Suppressor macrophage treated with lipopolysaccharide for 4 hours (primary cell): ENCODE data around the gene NFS1.

Source experiments
- DNase-seq: peaks from one replicate; pipeline ENCODE4 v3.0.0-alpha.2; 2020

NFS1 gene

DNA sequence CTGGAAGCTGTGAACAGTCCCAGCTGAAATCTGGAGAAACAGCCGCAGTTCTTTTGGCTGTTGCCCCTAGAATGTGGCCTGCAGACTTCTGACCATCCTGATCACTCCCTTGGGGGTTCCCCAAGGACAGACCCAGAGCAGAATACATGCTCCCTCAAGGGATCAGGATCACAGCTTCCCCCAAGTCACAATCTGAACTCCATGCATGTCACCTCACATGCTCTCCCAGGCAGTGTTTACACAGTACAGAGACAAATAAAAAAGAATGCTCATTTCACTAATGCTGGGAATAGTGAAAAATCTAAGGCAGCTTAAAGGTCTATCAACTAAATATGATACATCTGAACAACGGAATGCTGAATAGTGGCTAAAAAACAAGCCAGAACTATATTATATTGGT lies 63.1 kb downstream of the NFS1 start:
- DNase-seq: no peak

DNA sequence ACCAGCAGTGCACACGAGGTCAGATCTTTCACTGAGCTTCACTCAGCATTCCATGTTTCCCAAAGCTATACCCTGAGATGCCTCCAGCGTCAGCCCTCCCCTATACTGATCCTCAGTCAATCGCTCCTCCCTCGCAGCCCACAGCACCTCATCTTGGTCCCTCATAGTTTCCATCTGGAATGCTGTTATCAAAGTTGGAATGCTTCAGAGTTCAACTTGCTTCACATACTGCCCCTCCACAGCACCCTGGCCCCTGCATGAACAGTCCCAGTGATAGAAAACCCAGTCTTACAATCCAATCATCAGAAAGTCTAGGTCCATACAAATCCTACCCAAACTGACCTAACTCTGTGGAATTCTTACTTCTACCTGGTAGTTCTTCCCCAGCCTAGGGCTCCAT lies 63.5 kb downstream of the NFS1 start:
- DNase-seq: no peak

DNA sequence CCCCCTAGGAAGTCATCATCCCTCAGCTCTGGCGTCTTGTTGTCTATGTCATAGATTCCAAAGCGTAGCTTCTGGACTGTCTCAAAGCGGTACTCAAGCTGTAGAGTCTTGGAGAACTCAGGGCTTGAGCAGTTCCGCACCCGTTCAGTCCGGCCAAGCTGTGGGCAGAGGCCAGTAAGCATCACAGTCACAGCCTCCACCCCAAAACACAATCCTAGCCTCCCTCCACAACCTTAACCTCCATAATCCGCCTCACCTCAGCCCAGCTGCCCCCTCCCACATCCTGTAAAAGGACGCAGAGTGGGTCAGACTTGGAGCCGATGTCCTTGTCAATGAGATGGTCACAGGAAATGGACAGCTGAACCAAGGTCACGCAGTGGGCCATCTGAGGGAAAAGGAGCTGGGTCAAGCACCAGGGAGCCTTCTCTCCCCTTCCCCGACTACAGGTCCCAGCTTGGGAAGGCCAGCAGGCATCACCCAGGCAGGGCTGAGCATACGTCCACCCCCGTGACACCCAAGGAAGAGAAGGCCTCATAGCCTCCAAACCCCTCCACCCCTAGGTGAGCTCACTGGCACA lies 66.5 kb downstream of the NFS1 start:
- DNase-seq: no peak

DNA sequence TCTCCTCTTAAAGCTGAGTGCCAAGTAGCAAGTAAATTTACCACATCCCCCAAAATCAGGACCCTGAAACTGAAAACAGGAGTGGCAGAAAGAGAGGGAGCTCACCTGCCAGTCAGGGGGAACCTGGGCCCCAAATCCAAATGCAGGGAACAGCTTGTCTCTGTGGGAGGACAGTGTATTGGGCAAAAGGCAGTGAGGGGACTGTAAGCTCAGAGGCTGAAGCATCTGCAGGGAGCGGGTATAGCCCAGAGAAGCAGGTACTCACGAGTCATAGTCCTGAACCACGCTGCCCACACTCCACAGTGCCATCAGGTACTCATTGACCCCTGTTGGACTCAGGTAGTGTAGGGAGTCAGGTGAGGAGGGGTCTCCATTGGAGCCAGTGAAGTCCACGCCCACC lies 68.5 kb downstream of the NFS1 start:
- DNase-seq: no peak

DNA sequence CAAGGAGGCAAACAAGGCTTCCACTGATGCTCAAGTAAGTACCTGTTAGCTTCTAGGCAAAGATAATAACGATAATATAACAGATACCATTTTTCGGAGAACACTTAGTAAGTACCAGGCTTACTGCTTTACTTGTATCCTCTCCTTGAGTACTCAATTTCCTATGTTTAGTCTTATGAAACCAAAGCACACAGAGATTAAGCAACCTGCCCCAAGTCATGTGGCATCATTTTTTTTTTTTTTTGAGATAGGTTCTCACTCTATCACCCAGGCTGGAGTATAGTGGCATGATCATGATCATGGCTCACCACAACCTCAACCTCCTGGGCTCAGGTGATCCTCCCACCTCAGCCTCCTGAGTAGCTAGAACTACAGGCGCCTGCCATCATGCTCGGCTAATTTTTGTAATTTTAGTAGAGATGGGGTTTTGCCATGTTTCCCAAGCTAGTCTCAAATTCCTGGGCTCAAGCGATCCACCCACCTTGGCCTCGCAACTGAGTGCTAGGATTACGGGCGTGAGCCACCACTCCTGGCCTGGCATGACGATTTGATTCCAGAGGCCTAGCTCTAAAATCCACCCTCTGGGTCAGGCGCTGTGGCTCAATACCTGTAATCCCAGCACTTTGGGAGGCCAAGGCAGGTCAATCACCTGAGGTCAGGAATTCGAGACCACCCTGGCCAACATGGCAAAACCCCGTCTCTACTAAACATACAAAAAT lies 69.6 kb downstream of the NFS1 start:
- DNase-seq: no peak

DNA sequence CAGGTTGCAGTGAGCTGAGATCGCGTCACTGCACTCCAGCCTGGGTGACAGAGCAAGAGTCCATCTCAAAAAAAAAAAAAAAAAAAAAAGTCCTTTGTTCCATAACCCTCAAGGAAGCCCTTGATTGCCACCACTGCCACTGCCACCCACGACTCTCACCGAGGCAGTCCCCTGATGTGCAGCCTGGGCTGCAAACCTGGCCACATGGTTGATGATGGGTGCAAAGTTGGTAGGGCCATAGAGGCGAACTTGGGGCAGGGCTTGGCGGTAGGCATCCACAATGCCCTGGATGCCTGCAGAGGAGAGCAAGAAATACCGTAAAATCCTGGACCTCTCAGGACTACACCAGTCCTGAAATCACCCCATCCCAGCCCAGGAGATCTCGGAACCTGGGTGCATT lies 72.0 kb downstream of the NFS1 start:
- DNase-seq: no peak

DNA sequence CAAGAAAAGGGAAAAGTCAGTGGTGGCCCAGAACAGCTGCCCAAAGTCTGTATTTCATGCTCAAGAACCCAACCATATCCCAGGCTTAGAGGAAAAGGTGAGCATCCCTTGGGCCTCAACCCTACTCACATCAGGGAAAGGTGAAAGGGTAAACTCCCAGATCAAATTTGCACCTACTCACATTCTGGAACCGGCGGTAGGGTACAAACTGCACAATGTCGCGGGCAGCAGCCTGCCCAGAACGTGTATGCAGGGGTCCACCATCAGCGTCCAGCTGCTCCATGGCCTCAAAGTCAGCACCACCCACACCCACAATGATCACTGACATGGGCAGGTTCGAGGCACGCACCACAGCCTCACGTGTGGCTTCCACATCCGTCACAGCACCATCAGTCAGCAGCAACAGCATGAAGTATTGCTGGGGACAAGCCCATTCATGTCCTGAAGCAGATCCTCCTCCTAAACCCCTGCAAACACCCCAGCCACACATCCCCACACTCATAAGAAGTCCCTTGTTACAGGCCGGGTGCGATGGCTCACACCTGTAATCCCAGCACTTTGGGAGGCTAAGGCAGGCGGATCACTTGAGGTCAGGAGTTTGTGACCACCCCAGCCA lies 72.7 kb downstream of the NFS1 start:
- DNase-seq: no peak

DNA sequence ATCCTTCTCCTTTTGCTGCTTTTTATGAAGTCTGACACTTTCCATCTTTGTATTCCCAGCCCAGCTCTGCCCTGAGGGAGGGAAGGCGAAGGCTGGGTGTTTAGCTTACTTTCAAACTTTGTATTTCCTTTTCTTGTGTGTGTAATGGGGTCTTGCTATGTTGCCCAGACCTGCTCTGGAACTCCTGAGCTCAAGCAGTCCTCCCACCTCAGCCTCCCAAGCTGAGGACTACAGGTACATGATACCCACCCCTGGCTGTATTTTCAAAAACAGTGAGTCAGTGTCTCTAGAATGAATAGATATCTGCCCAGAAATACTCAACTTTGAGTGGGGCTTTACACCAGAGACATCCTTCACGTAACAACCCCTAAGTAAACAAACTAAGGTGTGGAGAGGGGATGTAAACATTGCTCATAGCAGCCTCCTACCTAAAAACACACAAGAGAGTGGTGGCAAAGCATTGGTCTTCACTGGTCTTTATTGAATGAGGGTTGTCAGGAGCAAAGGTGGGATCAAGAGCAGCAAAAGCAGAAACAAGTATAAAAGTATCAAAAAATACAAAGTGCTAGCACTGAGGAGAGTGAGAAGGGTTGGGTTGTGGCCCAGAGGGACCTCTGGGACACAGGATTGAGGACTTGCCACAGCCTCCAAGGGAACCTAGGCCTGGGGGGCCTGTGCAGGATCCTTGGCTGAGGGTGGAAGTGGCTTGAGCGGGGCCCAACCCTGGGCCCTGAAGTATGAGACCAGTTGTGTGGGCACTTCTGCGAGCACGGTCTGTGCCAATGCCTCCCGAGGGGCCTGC lies 73.4 kb downstream of the NFS1 start:
- DNase-seq: no peak

DNA sequence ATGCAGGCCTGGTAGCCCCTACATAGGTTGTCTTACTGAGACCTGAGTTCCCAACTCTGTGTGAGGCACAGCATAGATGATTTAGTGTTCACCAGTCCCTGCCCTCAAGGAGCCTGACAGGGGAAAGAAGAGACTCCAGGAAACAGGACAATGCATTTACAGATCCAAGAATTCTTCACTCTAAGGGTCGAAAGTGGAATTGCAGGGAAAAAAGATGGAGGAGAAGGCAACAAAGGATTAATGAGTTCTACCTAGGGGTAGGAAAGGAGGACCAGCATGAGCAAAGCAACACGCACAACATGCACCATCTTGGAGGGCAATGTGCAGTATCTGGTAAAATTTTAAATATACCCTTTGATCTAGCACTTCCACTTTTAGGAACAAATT lies 77.6 kb downstream of the NFS1 start:
- DNase-seq: no peak

DNA sequence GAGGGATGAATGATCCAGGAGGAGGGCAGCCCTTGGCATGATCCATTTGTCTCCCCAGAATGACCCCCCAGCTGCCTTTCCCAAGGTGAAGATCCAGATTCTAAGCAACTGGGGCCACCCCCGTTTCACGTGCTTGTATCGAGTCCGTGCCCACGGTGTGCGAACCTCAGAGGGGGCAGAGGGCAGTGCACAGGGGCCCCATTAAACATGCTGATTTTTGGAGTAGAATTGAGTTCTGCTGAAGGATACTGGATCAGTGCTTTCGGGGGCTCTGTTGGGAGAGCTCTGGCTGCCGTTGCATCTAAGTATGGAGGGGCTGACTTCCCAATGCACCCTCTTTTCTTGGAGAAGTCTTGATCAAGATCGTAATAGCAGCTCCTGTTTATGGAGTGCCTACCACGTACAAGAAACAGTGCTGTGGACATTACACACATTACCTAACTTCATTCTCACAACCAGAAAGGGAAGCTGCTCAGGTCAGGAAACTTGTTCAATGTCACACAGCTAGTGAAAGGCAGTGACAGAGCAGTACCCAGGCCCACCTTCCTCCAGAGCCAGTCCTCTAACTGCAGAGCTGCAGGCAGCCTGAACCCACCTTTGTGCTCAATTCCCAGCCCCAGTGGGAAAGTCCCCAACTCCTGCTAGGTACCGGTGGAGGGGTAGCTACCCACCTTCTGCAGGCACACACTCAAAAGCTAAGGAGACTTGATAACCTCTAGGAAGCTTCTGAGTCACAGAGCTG lies 78.2 kb downstream of the NFS1 start:
- no peak for DNase-seq

DNA sequence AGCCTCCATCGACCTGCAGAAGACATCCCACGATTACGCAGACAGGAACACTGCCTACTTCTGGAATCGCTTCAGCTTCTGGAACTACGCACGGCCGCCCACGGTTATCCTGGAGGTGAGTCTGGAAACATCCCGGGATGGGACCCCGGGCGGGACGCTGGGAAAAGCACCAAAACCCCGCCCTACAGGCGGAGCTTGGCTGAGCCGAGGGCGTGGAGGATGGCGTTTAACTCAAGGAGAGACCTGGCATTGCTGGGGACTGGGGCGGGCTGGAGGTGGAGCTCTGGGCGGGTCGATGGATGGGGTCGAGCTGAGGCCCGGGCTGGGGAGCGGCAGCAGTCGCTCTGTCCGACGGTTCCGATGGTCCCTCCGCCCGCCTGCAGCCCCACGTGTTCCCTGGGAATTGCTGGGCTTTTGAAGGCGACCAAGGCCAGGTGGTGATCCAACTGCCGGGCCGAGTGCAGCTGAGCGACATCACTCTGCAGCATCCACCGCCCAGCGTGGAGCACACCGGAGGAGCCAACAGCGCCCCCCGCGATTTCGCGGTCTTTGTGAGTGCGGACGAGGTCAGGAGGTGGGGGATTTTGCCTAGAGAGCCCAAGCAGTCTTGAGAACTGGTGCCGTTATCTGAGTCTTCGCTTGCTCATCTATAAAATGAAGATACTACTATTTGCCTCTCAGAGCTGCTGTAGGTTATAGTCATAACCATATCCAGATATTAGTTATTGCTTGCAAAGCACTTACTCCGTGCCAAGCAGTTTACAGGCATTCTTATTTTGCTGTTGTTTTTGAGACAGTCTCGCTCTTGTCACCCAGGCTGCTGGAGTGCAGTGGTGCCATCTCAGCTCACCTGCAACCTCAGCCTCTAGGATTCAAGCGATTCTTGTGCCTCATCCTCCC lies 79.7 kb downstream of the NFS1 start:
- DNase-seq: peak; percentile 41

DNA sequence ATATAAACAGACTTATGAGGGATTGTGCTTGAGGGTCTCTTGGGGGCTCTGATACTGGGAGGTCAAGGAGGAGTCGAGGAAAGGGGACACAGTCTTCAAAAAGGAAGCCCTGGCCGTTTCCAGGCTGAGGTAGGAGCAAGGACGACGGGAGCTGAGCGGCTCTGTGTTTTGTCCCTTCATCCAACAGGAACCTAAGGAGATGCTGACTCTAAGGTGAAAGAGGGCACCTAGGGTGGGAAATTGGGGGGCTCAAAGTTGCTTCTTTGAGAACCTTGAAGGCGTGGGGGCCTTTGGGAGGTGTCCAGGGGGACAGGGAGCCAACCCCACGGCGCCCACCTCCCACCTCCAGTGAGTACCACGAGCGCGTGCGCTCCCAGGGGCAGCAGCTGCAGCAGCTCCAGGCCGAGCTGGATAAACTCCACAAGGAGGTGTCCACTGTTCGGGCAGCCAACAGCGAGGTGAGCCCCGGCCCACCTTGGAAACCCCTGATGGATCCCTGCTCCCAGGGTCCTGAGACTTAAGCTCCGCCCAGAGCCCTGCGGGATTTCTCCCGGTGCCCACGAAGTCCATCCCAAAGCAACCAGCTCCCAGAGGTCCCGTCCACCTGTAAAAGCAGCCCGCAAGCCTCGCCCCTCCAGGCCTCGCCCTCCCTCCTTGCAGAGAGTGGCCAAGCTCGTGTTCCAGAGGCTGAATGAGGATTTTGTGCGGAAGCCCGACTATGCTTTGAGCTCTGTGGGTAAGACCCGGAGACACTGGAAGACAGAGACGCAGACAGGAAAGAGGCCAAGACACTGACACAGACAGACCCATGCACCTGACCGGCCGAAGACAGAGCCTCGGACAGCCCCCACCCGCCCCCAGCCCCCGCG lies 80.7 kb downstream of the NFS1 start:
- DNase-seq: no peak
